A673 (cell line): ENCODE data around the gene ERC1. TPM values are rescaled to one million over a fixed set of nuclear protein-coding genes. Genes with fewer than 3 reads are reported as not detected.

Experiments
- BruUV-seq: library from RNA; stranded (reverse); fragments of 400-500 nt; replicated peaks from 2 replicates; lab custom pipeline; 2021; lab: Mats Ljungman, UMichigan
- CTCF ChIA-PET: fragments of 300-600 bp; sonication (Branson Sonifier 250); formaldehyde crosslinking; loops from one replicate; lab custom pipeline; 2022; ENCODE audit warnings: antibody characterized with exemption; lab: Charles Lee
- POLR2A ChIA-PET: fragments of 300-600 bp; sonication (Branson Sonifier 250); formaldehyde crosslinking; loops from one replicate; lab custom pipeline; 2022; ENCODE audit warnings: antibody characterized with exemption; ENCODE audit not compliant: low non-redundant PET; lab: Charles Lee
- DNase-seq: peaks from one replicate; pipeline ENCODE4 v3.0.0-alpha.2; 2015; ENCODE audit warnings: low spot score
- H3K27ac ChIP-seq: fragments of 200-600 bp; sonication (generic); 2 replicates; pipeline ENCODE4 v1.5.1; 2016; ENCODE audit warnings: mixed run types, low read depth, mild to moderate bottlenecking, mixed read lengths, antibody characterized with exemption, low read length; ENCODE audit not compliant: poor library complexity, severe bottlenecking
- H3K27me3 ChIP-seq: fragments of 200-600 bp; sonication (generic); replicated peaks from 2 replicates; pipeline ENCODE4 v1.6.1; 2017; ENCODE audit warnings: mixed run types, low read depth, mild to moderate bottlenecking, mixed read lengths, antibody characterized with exemption, low read length; ENCODE audit not compliant: insufficient read depth, poor library complexity
- H3K36me3 ChIP-seq: fragments of 200-600 bp; sonication (generic); 2 replicates; pipeline ENCODE4 v1.6.1; 2016; ENCODE audit warnings: mixed run types, mild to moderate bottlenecking, mixed read lengths, antibody characterized with exemption, low read length; ENCODE audit not compliant: insufficient read depth, poor library complexity, severe bottlenecking
- H3K4me1 ChIP-seq: fragments of 200-600 bp; sonication (generic); 2 replicates; pipeline ENCODE4 v1.6.1; 2017; ENCODE audit warnings: mixed run types, mild to moderate bottlenecking, mixed read lengths, antibody characterized with exemption, low read length; ENCODE audit not compliant: insufficient read depth, poor library complexity, severe bottlenecking
- H3K4me3 ChIP-seq: fragments of 200-600 bp; sonication (generic); 2 replicates; pipeline ENCODE4 v1.5.1; 2016; ENCODE audit warnings: low read depth, mixed run types, mild to moderate bottlenecking, mixed read lengths, low read length; ENCODE audit not compliant: poor library complexity, severe bottlenecking
- H3K9me3 ChIP-seq: fragments of 200-600 bp; sonication (generic); 2 replicates; pipeline ENCODE4 v1.6.1; 2016; ENCODE audit warnings: mixed run types, low read depth, mild to moderate bottlenecking, mixed read lengths, antibody characterized with exemption, low read length; ENCODE audit not compliant: poor library complexity, severe bottlenecking
- EZH2 ChIP-seq: fragments of 200-600 bp; sonication (generic); IDR thresholded peaks from 2 replicates; pipeline ENCODE4 v1.6.1; 2017; ENCODE audit warnings: borderline replicate concordance, low read depth, mild to moderate bottlenecking, mixed read lengths, antibody characterized with exemption, low read length; ENCODE audit not compliant: poor library complexity, severe bottlenecking
- intact Hi-C: fragments of 100-400 bp; cut with micrococcal nuclease; formaldehyde crosslinking; loops from one replicate; pipeline ENCODE4 v1.10.0; 2022; ENCODE audit not compliant: unreplicated experiment
- total RNA-seq: library from RNA; stranded (reverse); gene quantifications from 2 replicates; pipeline ENCODE4 v1.2.3, GENCODE V29; 2021
- TF ChIP-seq, protein P1 (sequence below): fragments of 300-800, 200-600 bp; sonication (generic); conservative IDR thresholded peaks from 2 replicates; pipeline ENCODE4 v1.5.1; 2017; ENCODE audit warnings: low read depth, mild to moderate bottlenecking, antibody characterized with exemption, low read length, moderate library complexity, mixed read lengths

The ERC1 gene
- total RNA-seq, 1 experiment from 2014 or later: 60.7 TPM

DNA sequence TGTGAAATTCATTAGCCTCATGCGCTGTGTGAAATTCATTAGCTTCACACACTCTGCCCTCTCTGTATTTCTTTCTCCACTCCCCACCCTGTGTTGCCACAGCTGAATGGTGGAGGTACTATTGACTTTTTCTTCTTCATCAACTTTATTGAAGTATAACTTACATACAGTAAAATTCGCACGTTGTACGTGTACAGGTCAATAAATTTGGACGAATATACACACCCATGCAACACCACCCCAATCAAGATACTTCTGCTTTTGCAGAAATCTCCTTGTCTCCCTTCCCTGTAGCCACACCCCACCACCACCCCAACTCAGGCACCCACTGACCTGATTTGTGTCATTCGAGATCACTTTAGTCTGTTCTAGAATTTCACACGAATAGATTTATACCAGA lies 551.6 kb downstream of the ERC1 start:
- intact Hi-C loops: loop anchor here (10.0 kb wide), 1 partner anchor 428 kb away; no protein-coding TSS in a partner anchor
- TF ChIP-seq, protein P1, sequence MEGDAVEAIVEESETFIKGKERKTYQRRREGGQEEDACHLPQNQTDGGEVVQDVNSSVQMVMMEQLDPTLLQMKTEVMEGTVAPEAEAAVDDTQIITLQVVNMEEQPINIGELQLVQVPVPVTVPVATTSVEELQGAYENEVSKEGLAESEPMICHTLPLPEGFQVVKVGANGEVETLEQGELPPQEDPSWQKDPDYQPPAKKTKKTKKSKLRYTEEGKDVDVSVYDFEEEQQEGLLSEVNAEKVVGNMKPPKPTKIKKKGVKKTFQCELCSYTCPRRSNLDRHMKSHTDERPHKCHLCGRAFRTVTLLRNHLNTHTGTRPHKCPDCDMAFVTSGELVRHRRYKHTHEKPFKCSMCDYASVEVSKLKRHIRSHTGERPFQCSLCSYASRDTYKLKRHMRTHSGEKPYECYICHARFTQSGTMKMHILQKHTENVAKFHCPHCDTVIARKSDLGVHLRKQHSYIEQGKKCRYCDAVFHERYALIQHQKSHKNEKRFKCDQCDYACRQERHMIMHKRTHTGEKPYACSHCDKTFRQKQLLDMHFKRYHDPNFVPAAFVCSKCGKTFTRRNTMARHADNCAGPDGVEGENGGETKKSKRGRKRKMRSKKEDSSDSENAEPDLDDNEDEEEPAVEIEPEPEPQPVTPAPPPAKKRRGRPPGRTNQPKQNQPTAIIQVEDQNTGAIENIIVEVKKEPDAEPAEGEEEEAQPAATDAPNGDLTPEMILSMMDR: no peak
- no peak for TF ChIP-seq EZH2
- Histone ChIP-seq H3K4me1 (no peaks in the 10 kb centered on the region), H3K36me3 (no peaks in the 10 kb centered on the region), H3K9me3 (no peaks in the 10 kb centered on the region), H3K27ac (no peak overlapping the region), H3K4me3 (no peak overlapping the region), H3K27me3 (no peaks in the 10 kb centered on the region)
- no peak for DNase-seq
- ChIA-PET POLR2A (no interaction called here), CTCF (interaction anchor here (0.6 kb wide), 1 partner anchor 408 kb away, joined by 3 read pairs; no protein-coding TSS in a partner anchor)
- no TSS peak for BruUV-seq

GRCh38 chr12:1544996-1545700 lies 554.1 kb downstream of the ERC1 start:
- no peaks in the 10 kb centered on the region for H3K9me3 ChIP-seq
- ChIA-PET CTCF (interaction anchor here (0.7 to 1.4 kb wide), 2 partner anchors 427 to 1979 kb away, joined by 3 to 5 read pairs; no protein-coding TSS in a partner anchor), POLR2A (no interaction called here)
- TF ChIP-seq EZH2: no peak
- TF ChIP-seq, protein P1: peak; percentile 53
- no peaks in the 10 kb centered on the region for H3K4me1 ChIP-seq
- no peak overlapping the region for H3K4me3 ChIP-seq
- intact Hi-C loops: loop anchor here (10.0 kb wide), 1 partner anchor 430 kb away; no protein-coding TSS in a partner anchor
- H3K27ac ChIP-seq: no peak overlapping the region
- no peaks in the 10 kb centered on the region for H3K27me3 ChIP-seq
- no TSS peak for BruUV-seq
- H3K36me3 ChIP-seq: no peaks in the 10 kb centered on the region
- peak; percentile 53 for DNase-seq

Other genes with a start within 250 kb of the ERC1 start
- gene WNK1, start 238.6 kb upstream of the ERC1 start, total RNA-seq: 155 and 161 TPM in 2 replicates
- gene RAD52, start 41.5 kb upstream of the ERC1 start, total RNA-seq: 23.0 and 24.7 TPM in 2 replicates